ENCODE data around the gene ZBTB32.
A peak's percentile ranks its signal among the peaks of the same experiment; 100 is the strongest.

Gene ZBTB32

DNA sequence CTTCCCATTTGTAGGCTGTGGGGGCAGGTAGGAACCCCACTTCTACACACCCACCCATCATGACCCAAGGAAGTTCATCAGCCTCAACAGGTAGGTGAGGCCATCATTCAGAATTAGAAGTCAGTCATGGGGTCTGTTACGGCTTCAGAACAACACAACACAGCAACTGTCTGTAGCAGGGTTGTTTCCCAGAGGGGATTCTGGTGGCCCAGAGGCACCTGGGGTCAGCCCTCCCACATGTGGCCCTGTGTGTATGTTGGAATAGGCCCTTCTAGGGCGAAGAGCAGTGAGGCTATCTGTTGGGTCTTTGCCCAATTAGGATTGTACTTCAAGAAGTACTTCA is 34.5 kb downstream of the ZBTB32 start:
- DNase-seq, result no peak

DNA sequence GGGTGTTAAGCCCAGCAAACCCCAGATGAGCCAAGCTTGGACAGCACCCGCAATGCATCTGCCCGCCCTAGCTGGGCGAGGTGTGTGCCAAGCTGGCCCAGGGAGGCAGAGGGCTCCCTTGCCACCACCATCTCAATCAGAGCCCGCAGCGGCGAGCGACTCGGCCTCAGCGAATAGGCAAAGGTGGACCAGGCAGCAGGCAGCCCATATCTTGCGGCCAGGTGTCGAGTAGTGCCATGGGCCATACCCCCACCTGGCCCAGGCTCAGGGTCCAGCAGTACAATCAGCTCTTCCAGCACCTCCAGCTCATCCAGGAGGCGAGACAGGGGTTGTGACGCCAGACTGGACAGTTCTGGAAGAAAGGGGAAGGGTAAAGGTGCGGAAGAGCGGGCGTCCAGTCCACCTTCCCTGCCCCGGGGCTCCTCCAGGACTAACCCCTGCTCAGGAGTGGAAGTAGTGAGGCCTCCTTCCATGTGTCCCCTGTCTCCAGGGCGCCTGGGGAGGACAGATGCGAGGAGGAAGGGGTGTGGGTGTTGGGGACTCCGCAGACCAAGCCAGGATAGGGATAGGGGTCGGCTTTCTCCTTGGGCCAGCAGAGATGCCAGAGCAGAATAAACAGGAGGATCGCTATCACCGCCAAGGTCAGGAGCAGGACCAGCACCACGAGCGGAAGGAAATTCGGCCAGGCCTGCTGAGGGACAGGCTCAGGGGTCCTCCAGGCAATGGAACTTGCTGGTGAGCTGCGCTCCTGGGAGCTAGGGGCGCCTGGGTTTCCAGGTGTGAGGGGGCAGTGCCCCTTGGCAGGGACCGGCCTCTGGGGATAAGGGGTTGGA is 35.1 kb downstream of the ZBTB32 start:
- no peak for DNase-seq

GRCh38 chr19:35740108-35740422 is 35.7 kb downstream of the ZBTB32 start:
- DNase-seq, result no peak

GRCh38 chr19:35740423-35741202 is 36.3 kb downstream of the ZBTB32 start:
- DNase-seq, result peak; percentile 93

DNA sequence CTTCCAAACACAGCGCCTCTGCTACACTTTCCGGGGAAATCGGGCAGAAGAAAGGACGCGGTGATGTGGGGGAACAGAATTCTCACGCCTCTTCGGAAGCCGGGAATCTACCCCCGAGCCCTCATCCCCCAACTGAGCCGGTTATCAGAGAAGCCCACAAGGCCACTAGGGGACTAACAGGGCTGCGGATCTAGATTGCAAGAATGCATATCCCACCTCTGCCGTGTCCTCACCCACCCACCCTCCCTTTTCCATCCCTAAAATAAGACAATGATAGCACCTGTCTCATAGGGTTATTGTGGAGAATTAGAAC is 36.8 kb downstream of the ZBTB32 start:
- DNase-seq, result no peak

DNA sequence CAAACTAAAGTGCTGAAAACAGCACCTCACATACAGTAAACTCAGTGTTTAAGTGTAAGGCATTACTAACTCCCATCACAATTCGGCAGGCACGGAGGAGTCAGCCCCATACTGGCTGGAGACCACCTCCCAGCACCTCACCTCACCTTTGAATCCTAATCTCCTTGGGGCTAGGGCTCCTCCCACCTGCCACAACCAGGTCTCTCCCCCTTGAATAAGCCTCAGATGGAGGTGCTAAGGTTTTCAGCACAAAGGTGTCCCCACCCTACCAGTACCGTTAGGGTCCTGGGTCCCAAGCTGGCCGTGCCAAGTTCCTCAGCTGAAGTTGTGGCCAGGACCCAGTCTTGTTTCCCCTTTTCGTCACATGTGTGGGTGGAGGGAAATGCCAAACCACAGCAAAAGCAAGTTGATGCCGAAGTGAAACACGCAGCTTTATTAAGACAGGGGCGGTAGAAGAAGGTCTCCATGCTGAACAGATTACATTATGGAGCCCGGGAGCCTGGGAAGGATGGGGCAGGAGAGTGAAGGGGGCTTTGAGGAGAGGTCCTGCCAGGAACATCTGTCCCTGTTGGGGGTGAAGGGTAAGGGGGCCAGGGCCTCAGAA is 37.9 kb downstream of the ZBTB32 start, which contains the start of gene IGFLR1:
TSS of gene IGFLR1 (minus strand) at position 332 of the 604 bp plus-strand sequence. CDS start 1,272 bp downstream, outside the sequence.
- DNase-seq, result peak; percentile 56

GRCh38 chr19:35743640-35744429 is 39.5 kb downstream of the ZBTB32 start:
- DNase-seq, result no peak

DNA sequence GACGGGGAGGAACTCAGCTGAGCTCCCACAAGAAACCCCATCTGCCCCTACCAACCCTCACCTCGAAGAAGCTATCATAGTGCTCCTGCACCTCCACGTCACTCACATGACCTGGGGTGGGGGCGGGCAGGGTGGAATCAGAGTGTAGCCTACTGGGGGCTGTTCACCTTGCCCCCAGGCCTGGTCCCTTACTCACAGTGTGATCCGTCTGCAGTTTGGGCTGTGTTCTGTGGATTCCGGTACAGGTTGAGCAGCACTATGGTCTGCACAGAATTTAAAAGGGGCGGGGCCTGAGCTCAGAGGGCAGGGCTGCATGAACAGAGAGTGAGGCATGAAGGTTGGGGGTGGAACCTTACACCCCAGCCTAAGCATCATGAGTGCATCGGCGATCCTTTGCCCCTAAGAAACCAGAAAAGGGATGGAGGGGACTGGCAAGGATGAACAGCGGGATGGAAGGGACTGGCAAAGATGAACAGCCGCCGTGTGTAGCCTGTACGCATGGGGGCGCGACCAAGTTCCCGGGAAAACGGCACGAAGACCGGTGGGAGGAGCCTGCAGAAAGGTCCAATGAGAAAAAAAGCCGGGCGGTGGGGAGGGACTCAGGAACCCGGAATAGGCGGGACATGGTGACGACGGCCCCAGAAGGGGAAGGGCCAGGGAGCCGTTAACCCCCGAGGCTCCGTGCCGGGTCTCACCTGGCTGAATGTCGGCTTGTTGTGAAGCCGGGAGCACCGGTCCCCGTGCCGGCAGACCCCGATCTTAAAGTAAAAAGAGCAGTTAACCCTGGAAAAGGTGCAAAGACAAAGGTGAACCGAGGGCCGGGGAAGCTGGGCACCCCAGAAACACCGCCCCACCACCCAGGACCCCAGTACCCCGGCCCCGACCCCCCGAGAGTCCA is 40.3 kb downstream of the ZBTB32 start:
- DNase-seq, result peak; percentile 86

DNA sequence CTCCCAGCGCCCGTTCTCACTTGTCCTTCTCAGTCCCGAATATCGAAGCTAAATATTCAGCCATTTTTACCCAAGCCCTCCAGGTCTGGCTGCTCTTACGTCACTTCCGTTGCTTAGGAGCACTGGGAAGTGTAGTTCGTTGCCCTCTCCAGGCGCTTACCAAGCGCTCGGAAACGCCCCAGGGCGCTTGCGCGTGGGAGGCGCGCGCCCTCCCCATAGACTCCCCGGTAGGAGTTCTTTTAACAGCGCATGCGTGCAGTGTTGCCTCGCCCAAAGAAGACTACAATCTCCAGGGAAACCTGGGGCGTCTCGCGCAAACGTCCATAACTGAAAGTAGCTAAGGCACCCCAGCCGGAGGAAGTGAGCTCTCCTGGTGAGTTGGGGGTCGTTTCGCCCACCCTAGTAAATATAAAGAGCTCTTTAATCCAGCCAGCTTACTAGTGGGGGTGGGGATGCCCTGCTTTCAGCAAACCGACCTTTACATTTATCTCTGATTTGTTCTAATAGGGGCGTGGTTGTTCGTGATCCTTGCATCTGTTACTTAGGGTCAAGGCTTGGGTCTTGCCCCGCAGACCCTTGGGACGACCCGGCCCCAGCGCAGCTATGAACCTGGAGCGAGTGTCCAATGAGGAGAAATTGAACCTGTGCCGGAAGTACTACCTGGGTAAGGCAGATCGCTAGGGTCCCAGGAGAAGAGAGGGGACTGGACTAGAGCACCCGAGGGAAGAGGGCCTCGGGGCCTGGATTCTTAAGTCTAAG is 41.1 kb downstream of the ZBTB32 start, which contains the start of the genes PSENEN and U2AF1L4:
TSS of gene PSENEN (plus strand) at position 324 of the 759 bp plus-strand sequence. CDS start at position 604, 280 bp downstream.
TSS of gene U2AF1L4 (minus strand) at position 91 of the 759 bp plus-strand sequence. CDS start at position 64, 27 bp downstream.
- peak; percentile 98 for DNase-seq

GRCh38 chr19:35746087-35746462 is 41.7 kb downstream of the ZBTB32 start:
- DNase-seq, result no peak

DNA sequence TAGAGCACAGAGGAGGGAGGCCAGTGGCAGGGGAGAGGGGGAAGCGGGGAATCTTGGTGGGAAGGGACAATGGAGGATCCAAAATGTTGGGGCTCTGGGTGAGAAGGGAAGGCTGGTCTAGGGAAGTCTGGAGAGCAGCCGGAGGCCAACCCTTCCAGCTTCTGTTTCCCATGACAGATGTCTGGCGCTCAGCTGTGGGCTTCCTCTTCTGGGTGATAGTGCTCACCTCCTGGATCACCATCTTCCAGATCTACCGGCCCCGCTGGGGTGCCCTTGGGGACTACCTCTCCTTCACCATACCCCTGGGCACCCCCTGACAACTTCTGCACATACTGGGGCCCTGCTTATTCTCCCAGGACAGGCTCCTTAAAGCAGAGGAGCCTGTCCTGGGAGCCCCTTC is 42.2 kb downstream of the ZBTB32 start:
- DNase-seq, result no peak

DNA sequence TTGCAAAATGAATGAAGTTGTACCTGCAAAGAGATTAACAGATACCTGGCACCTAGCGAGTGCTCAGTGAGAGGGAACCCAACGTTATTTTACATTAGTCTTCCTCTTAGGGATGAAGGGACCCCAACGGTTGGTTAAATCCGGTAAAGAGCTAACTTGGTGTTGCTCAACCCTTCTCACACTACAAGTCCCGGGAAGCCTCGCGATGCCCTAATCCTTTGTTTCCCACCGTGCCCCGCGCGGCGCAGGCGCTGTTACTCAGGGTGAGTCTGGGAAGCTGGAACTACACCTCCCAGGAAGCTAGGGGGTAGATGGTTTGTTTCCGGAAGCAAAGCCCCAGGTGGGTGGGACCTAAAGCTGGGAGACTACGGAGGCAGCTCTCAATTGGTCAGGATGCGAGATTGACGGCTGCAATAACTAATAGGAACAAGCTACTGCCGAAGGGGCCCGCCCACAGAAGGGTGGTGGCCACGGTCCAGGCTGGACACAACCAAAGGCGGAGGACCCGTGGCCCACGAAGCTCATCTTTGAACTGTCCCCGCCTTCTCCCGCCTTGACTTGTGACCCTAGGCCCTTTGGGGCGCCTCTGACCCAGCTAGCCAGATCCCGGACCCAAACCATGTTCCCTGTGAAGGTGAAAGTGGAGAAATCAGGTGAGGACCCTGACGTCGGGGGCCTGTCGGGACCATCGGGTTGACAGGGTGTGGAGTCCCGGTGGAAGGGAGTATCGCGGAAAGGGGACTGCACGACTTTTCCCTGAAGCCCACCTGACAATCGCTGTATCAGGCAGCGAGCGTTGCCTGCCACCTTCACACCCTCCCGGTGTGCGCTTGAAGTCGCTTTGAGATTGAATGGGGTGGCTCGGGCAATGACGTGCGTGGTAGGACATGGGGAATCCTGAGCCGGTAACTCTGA is 44.0 kb downstream of the ZBTB32 start, which contains the start of gene LIN37:
TSS of gene LIN37 (plus strand) at position 471 of the 915 bp plus-strand sequence. CDS start at position 620, 149 bp downstream.
- DNase-seq, result peak; percentile 96

- DNase-seq, result no peak
These were observed 45.8 kb downstream of the ZBTB32 start for GRCh38 chr19:35750167-35750566.

DNA sequence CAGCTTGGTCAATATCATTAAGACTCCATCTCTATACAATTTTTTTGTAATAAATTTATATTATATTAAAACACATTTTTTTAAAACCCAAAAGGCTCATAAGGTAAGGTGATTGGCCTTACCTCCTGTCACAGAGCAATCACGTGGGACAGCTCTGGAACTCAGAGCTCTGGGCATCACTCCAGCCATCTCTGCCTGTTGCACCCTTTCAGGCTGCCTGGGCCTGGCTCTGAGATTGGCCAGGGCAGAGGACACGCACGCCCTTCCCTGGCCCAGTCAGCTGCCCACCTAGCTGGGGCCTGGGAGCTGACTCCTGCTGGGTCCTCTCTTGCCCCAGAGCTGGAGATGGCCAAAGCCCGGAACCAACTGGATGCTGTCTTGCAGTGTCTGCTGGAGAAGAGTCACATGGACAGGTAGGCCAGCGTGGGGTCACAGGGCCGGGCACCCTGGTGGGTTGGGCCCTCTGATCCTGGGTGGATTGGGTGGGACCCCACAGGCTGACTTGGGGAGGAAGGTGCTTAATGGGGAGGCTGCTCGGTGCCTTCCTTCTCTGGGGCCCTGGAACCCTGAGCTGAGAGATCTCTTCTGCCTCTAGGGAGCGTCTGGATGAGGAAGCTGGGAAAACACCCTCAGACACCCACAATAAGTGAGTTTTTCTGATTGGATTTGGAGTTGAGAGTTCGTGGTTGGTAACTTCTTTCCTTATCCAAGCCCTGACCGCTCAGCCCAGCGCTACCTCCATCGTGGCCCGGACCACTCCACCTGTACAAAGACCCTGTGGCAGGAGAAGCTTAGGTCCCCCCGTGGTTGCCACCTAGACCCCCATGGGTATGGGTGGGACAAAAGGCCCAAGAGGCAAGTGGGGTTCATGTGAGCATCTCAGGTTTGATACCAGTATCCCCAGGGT is 47.7 kb downstream of the ZBTB32 start:
- DNase-seq, result no peak

DNA sequence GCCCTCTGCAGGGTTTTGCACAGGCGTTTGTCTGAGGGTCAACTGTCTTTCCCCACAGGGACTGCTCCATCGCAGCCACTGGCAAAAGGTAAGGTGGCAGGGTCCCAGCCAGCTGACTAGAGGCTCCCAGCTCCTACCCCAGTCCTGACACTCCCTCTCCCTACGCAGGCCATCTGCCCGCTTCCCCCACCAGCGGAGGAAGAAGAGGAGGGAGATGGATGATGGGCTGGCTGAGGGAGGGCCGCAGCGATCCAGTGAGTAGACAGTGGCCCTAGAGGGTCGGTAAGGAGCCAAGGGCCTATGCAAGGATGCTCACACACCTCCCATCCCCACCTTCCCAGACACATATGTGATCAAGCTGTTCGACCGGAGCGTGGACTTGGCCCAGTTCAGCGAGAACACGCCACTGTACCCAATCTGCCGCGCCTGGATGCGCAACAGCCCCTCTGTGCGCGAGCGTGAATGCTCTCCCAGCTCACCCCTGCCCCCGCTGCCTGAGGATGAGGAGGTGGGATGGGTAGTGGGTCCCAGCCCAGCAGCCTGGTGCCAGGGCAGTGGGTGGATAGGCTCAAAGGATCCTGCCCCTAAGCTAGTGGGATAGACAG is 48.5 kb downstream of the ZBTB32 start:
- no peak for DNase-seq

DNA sequence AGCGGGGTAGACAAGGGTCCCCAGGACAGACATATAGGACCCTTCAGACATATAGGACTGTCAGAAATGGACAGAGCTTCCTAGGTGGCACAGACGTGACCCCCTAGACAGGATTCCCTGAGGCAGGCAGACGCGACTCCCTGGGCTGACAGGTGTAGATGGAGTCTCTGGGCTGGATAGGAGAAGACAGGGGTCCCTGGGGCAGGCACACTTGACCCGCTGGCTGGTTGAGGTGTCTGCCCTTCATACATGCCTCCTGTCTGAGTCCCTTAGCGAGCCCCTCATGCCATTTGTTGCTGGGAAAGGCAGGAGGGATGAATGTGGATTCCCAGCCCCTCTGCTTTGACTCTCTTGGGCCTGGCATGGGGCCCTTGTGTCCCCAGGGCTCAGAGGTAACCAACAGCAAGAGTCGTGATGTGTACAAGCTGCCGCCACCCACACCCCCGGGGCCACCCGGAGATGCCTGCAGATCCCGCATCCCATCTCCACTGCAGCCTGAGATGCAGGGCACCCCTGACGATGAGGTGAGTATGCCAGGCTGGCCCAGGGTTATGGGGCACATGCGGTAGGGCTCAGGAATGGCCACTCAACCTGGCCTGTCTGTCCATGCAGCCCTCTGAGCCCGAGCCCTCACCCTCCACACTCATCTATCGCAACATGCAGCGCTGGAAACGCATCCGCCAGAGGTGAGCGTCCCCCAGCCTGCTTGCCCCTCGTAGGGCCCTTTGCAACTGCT is 49.4 kb downstream of the ZBTB32 start:
- DNase-seq, result no peak

- no peak for DNase-seq
These were observed 50.2 kb downstream of the ZBTB32 start for GRCh38 chr19:35754370-35755130.
